NB4 (cell line): ENCODE data around the gene KIAA1958.

ENCODE experiments used
- CTCF ChIP-seq: IDR thresholded peaks from one replicate; pipeline ENCODE4 v1.5.1; 2012; ENCODE audit warnings: low read depth, low read length
- MAX ChIP-seq: IDR thresholded peaks from 2 replicates; pipeline ENCODE4 v1.6.1; 2011; ENCODE audit warnings: low read depth, low read length
- MYC ChIP-seq: IDR thresholded peaks from 2 replicates; pipeline ENCODE4 v1.6.1; 2011; ENCODE audit warnings: low read depth, low read length
- POLR2A ChIP-seq: IDR thresholded peaks from 2 replicates; pipeline ENCODE4 v1.6.1; 2011; ENCODE audit warnings: mild to moderate bottlenecking; ENCODE audit not compliant: insufficient read length; ENCODE audit errors: extremely low read depth

GRCh38 chr9:112663681-112664080, 177.1 kb downstream of the KIAA1958 start:
- no peak for TF ChIP-seq POLR2A
- TF ChIP-seq MAX, result no peak
- no peak for TF ChIP-seq CTCF
- no peak for TF ChIP-seq MYC
